Ishikawa (cell line): ENCODE measurements around the gene RHOT2.

ENCODE experiments used
- CEBPB ChIP-seq: IDR thresholded peaks from 2 replicates; pipeline ENCODE4 v1.6.1; 2012
- CREB1 ChIP-seq: IDR thresholded peaks from 2 replicates; pipeline ENCODE4 v1.6.1; 2012; ENCODE audit warnings: low read depth
- EGR1 ChIP-seq: IDR thresholded peaks from 2 replicates; pipeline ENCODE4 v1.6.1; 2012
- EP300 ChIP-seq: IDR thresholded peaks from 2 replicates; pipeline ENCODE4 v1.6.1; 2012; ENCODE audit warnings: borderline replicate concordance
- FOXM1 ChIP-seq: IDR thresholded peaks from 2 replicates; pipeline ENCODE4 v1.6.1; 2012; ENCODE audit warnings: low read depth, borderline replicate concordance
- NFIC ChIP-seq: IDR thresholded peaks from 2 replicates; pipeline ENCODE4 v1.6.1; 2012
- RAD21 ChIP-seq: IDR thresholded peaks from 2 replicates; pipeline ENCODE4 v1.6.1; 2012; ENCODE audit warnings: low read depth
- TAF1 ChIP-seq: IDR thresholded peaks from 2 replicates; pipeline ENCODE4 v1.6.1; 2012; ENCODE audit warnings: low read depth, mild to moderate bottlenecking
- TCF12 ChIP-seq: IDR thresholded peaks from 2 replicates; pipeline ENCODE4 v1.6.1; 2012; ENCODE audit warnings: low read depth
- TEAD4 ChIP-seq: IDR thresholded peaks from 2 replicates; pipeline ENCODE4 v1.6.1; 2012
- YY1 ChIP-seq: IDR thresholded peaks from 2 replicates; pipeline ENCODE4 v1.6.1; 2012; ENCODE audit warnings: low read depth
- ZBTB7A ChIP-seq: IDR thresholded peaks from 2 replicates; pipeline ENCODE4 v1.6.1; 2012; ENCODE audit warnings: low read depth
- TF ChIP-seq, protein P1 (sequence below): IDR thresholded peaks from 2 replicates; pipeline ENCODE4 v1.6.1; 2012
- TF ChIP-seq, protein P2 (sequence below): IDR thresholded peaks from 2 replicates; pipeline ENCODE4 v1.6.1; 2012
- TF ChIP-seq, protein P3 (sequence below): IDR thresholded peaks from 2 replicates; pipeline ENCODE4 v1.6.1; 2012; ENCODE audit warnings: low read depth, mild to moderate bottlenecking

Gene RHOT2

DNA sequence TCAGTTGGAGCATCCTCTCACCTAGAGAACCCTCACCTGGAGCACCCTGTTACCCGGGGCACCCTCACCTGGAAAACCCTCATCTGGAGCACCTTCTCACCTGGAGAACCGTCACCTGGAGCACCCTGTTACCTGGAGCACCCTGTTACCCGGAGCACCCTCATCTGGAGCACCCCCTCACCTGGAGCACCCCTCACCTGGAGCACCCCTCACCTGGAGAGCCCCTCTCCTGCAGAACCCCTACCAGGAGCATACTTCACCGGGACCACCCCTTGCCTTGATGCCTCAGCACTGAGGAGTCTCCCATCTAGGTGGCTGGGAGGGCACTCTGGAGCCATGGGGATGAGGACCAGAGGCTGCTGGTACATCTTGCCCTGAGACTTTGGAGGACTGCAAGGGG is 41.0 kb downstream of the RHOT2 start:
- TF ChIP-seq TCF12 (no peak), ZBTB7A (no peak), RAD21 (no peak), YY1 (no peak), TAF1 (no peak), CEBPB (no peak), TEAD4 (no peak), EP300 (no peak), NFIC (no peak), FOXM1 (no peak), CREB1 (no peak), EGR1 (no peak)
- TF ChIP-seq, protein P1, sequence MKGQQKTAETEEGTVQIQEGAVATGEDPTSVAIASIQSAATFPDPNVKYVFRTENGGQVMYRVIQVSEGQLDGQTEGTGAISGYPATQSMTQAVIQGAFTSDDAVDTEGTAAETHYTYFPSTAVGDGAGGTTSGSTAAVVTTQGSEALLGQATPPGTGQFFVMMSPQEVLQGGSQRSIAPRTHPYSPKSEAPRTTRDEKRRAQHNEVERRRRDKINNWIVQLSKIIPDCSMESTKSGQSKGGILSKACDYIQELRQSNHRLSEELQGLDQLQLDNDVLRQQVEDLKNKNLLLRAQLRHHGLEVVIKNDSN: no peak
- TF ChIP-seq, protein P2, sequence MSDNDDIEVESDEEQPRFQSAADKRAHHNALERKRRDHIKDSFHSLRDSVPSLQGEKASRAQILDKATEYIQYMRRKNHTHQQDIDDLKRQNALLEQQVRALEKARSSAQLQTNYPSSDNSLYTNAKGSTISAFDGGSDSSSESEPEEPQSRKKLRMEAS: no peak
- TF ChIP-seq, protein P3, sequence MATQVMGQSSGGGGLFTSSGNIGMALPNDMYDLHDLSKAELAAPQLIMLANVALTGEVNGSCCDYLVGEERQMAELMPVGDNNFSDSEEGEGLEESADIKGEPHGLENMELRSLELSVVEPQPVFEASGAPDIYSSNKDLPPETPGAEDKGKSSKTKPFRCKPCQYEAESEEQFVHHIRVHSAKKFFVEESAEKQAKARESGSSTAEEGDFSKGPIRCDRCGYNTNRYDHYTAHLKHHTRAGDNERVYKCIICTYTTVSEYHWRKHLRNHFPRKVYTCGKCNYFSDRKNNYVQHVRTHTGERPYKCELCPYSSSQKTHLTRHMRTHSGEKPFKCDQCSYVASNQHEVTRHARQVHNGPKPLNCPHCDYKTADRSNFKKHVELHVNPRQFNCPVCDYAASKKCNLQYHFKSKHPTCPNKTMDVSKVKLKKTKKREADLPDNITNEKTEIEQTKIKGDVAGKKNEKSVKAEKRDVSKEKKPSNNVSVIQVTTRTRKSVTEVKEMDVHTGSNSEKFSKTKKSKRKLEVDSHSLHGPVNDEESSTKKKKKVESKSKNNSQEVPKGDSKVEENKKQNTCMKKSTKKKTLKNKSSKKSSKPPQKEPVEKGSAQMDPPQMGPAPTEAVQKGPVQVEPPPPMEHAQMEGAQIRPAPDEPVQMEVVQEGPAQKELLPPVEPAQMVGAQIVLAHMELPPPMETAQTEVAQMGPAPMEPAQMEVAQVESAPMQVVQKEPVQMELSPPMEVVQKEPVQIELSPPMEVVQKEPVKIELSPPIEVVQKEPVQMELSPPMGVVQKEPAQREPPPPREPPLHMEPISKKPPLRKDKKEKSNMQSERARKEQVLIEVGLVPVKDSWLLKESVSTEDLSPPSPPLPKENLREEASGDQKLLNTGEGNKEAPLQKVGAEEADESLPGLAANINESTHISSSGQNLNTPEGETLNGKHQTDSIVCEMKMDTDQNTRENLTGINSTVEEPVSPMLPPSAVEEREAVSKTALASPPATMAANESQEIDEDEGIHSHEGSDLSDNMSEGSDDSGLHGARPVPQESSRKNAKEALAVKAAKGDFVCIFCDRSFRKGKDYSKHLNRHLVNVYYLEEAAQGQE: no peak

DNA sequence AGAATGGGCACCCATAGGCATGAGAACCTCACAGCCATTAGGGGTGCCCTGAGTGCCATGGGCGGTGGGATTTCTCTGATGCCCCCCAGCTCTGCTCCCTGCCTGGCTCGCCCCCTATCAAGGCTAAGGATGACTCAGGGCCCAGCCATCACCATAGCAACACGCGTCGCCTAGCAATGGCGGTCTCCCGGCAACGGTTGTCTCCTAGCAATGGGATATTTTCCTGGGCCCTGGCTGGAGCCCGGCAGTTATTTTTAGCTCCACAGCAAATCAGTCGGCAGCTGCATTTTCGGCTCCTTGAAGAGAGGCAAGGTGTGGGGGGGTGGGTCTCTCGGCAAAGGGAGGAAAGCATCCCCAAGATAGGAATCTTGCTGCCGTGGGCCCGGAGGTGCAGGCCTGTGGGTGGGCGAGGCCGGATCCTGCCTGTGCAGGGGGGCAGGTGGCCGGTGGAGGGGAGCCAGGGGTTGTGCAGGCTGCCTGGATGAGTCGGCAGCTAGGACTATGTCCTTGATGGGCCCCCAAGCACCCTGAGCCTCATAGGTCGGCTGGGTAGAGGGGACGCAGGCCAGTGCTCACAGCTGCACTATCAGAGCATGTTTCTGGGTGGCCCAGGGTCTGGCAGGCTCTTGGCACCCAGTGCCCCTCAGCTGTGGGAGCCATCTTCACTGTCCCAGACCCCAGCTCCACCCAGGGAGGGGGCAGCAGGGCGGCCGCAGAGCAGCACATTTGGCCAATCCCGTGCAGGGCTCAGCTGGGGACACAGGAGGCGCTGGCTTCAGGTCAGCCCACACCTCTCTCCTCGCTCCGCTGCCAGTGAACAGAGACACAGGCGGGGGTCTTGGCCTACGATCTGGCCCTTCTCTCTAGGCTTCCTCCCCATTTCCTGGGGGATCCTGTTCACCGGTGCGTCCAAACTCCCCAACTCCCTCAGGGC is 41.9 kb downstream of the RHOT2 start:
- TF ChIP-seq FOXM1 (peak; percentile 93), ZBTB7A (no peak), NFIC (no peak), EGR1 (peak; percentile 68), TCF12 (no peak), TEAD4 (no peak), EP300 (no peak), RAD21 (no peak), CEBPB (no peak)
- TF ChIP-seq, protein P2: no peak
- TF ChIP-seq, protein P1: no peak
- TF ChIP-seq, protein P3: no peak

DNA sequence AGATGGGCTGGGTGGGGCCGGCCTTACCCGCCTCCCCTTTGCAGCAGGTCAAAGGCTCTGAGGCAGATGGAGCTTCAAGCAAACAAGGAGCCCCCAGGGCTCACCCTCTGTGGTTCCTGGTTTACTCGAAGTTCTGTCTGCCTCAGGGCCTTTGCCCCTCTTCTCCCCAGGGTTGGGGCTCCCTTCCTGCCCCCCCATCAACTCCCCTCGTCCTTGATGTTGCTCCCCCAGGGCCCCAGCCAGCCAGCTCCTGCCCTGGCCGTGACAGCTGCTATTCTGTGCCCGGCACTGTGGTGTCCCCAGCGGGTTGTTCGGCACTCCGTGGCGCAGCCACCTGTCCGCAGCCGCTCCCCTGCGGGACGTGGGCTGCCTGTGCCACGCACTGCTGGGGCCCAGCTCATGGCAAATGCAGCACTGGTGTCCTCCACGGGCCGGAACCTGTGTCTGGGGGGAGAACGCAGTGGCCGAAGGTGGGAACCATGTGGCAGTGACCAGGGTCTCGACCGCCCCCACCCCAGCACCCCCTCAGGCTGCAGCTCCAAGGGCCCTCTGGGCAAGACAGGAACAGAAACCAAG is 42.7 kb downstream of the RHOT2 start:
- TF ChIP-seq, protein P2: no peak
- no peak for TF ChIP-seq CEBPB
- no peak for TF ChIP-seq EP300
- no peak for TF ChIP-seq YY1
- TF ChIP-seq FOXM1: no peak
- TF ChIP-seq CREB1: no peak
- TF ChIP-seq, protein P1: no peak
- TF ChIP-seq TCF12: no peak
- TF ChIP-seq RAD21: no peak
- TF ChIP-seq TAF1: no peak
- TF ChIP-seq TEAD4: no peak
- TF ChIP-seq EGR1: no peak

DNA sequence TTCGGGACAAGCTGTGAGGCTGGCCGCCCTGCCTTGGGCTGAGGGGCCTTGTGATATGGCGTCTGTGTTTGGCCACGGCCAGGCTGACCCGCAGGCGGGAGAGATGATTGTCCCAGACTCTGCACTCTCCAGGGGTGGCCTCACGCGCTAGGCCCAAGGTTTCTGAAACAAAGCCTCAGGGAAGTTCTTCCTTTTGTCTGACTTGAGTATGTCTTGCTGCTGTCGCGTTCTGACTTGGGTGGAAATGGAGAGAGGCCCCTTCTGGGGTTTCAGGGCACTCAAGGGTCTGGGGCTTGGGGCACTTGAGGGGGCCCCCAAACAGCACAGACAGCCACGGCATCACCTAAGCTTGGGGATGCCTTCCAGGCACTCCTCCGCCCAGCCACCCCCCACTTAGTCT is 43.2 kb downstream of the RHOT2 start:
- TF ChIP-seq TEAD4: no peak
- TF ChIP-seq RAD21: no peak
- TF ChIP-seq NFIC: no peak
